A549 (cell line): ENCODE results near the gene HOXB5. TPM values are rescaled to one million over a fixed set of nuclear protein-coding genes. Genes with fewer than 3 reads are reported as not detected.

Experiments used
- ATAC-seq, 2 experiments: fragments of 200-7000 bp in 1 of 2; fragments of >200 bp in 1 of 2; cut with Nextera tagmentation in 1 of 2; cut with Tn5 transposase in 1 of 2; 3 replicates each; pipeline versions ENCODE4 v1.8.0 to v1.9.1; 2018 to 2020; ENCODE audit warnings: mild to moderate bottlenecking in 1 of 2, moderate library complexity in 1 of 2
- CTCF ChIA-PET: fragments of 300-600 bp; sonication (Branson Sonifier 250); formaldehyde crosslinking; extraction: SDS; loops from one replicate; lab custom pipeline; 2021; ENCODE audit warnings: antibody characterized with exemption, inconsistent platforms; lab: Yijun Ruan, JAX
- POLR2A ChIA-PET: fragments of 350-600 bp; formaldehyde crosslinking; extraction: SDS; loops from one replicate; lab custom pipeline; 2021; ENCODE audit warnings: antibody characterized with exemption, inconsistent platforms; lab: Yijun Ruan, JAX
- DNase-seq, 2 experiments: peaks; one replicate each; pipeline versions ENCODE4 v3.0.0 to v3.0.0-alpha.2; 2011 to 2016; ENCODE audit warnings: low read depth in 1 of 2, low spot score in 1 of 2
- FAIRE-seq: peaks from 2 replicates; lab custom pipeline; 2011; peaks lifted over from hg19 to GRCh38; lab: Jason Lieb, UNC
- H3K27ac ChIP-seq, 2 experiments: fragments of >200 bp; sonication (Bioruptor Twin); formaldehyde crosslinking; 3 replicates each; pipeline ENCODE4 v1.5.1; 2016 to 2017
- H3K4me1 ChIP-seq: fragments of >200 bp; sonication (Bioruptor Twin); formaldehyde crosslinking; 3 replicates; pipeline ENCODE4 v1.6.1; 2016
- H3K4me2 ChIP-seq: fragments of >200 bp; sonication (Bioruptor Twin); formaldehyde crosslinking; 3 replicates; pipeline ENCODE4 v1.6.1; 2016
- H3K4me3 ChIP-seq: fragments of >200 bp; sonication (Bioruptor Twin); formaldehyde crosslinking; 3 replicates; pipeline ENCODE4 v1.5.1; 2016
- H3K9me3 ChIP-seq: fragments of >200 bp; sonication (Bioruptor Twin); formaldehyde crosslinking; 3 replicates; pipeline ENCODE4 v1.6.1; 2016
- BHLHE40 ChIP-seq: IDR thresholded peaks from 2 replicates; pipeline ENCODE4 v1.6.1; 2012; ENCODE audit warnings: low read depth, low read length, inconsistent platforms
- CBX8 ChIP-seq: fragments of 200-600 bp; sonication (generic); IDR thresholded peaks from 2 replicates; pipeline ENCODE4 v1.6.1; 2016
- CHD4 ChIP-seq: fragments of 200-600 bp; sonication (generic); IDR thresholded peaks from 2 replicates; pipeline ENCODE4 v1.6.1; 2016; ENCODE audit warnings: antibody characterized with exemption, mild to moderate bottlenecking, borderline replicate concordance
- EP300 ChIP-seq, 2 experiments: fragments of >200 bp; sonication (Bioruptor Twin); formaldehyde crosslinking; IDR thresholded peaks; 2 replicates in 1 of 2; 3 replicates in 1 of 2; pipeline ENCODE4 v1.6.1; 2016 to 2017
- FOSB ChIP-seq: fragments of 250-450 bp; sonication (Bioruptor Pico); IDR thresholded peaks from 2 replicates; pipeline ENCODE4 v1.5.0; 2020; ENCODE audit warnings: mild to moderate bottlenecking, moderate library complexity
- FOSL2 ChIP-seq, 2 experiments: fragments of 450-650 bp in 1 of 2; fragments of >200 bp in 1 of 2; sonication (Bioruptor Twin) in 1 of 2; formaldehyde crosslinking; IDR thresholded peaks; 2 replicates each; pipeline versions ENCODE4 v1.5.0 to v1.6.1; 2016 to 2020; ENCODE audit warnings: mild to moderate bottlenecking in 1 of 2, moderate library complexity in 1 of 2
- GATA3 ChIP-seq: IDR thresholded peaks from 2 replicates; pipeline ENCODE4 v1.6.1; 2012; ENCODE audit warnings: borderline replicate concordance
- HES2 ChIP-seq: fragments of >200 bp; sonication (Bioruptor Twin); formaldehyde crosslinking; IDR thresholded peaks from 2 replicates; pipeline ENCODE4 v1.6.1; 2016
- HOXB5 ChIP-seq: fragments of 250-450 bp; sonication (Bioruptor Pico); IDR thresholded peaks from 2 replicates; pipeline ENCODE4 v1.5.0; 2020; ENCODE audit warnings: mild to moderate bottlenecking, moderate library complexity
- JUN ChIP-seq, 2 experiments: fragments of >200 bp; sonication (Bioruptor Twin); formaldehyde crosslinking; IDR thresholded peaks; 2 replicates in 1 of 2; 3 replicates in 1 of 2; pipeline ENCODE4 v1.6.1; 2016 to 2017
- KDM5A ChIP-seq: fragments of 200-600 bp; sonication (generic); IDR thresholded peaks from 2 replicates; pipeline ENCODE4 v1.6.1; 2016; ENCODE audit warnings: antibody characterized with exemption, mild to moderate bottlenecking
- MYC ChIP-seq: IDR thresholded peaks from 2 replicates; pipeline ENCODE4 v1.6.1; 2012; ENCODE audit warnings: mild to moderate bottlenecking, inconsistent platforms, low read length, improper control_type of control experiment, borderline replicate concordance
- NFE2L2 ChIP-seq: fragments of 150-350 bp; conservative IDR thresholded peaks from 2 replicates; pipeline ENCODE4 v1.6.1; 2014; ENCODE audit warnings: low read length
- NR3C1 ChIP-seq: fragments of >200 bp; sonication (Bioruptor Twin); formaldehyde crosslinking; IDR thresholded peaks from 3 replicates; pipeline ENCODE4 v1.6.1; 2017
- PHF8 ChIP-seq: fragments of 200-600 bp; sonication (generic); IDR thresholded peaks from 2 replicates; pipeline ENCODE4 v1.6.1; 2016; ENCODE audit warnings: low read depth, mild to moderate bottlenecking, antibody characterized with exemption, moderate library complexity, borderline replicate concordance
- POLR2A ChIP-seq: IDR thresholded peaks from 2 replicates; pipeline ENCODE4 v1.6.1; 2012; ENCODE audit warnings: mild to moderate bottlenecking, low read length
- POLR2AphosphoS2 ChIP-seq: conservative IDR thresholded peaks from 2 replicates; pipeline ENCODE4 v1.6.1; 2012; ENCODE audit warnings: low read length, improper control_type of control experiment, inconsistent platforms
- RAD21 ChIP-seq, 2 experiments: fragments of >200 bp in 1 of 2; sonication (Bioruptor Twin) in 1 of 2; formaldehyde crosslinking in 1 of 2; IDR thresholded peaks in 1 of 2; conservative IDR thresholded peaks in 1 of 2; 2 replicates in 1 of 2; 3 replicates in 1 of 2; pipeline ENCODE4 v1.6.1; 2012 to 2018; ENCODE audit warnings: inconsistent platforms in 1 of 2
- RARB ChIP-seq: fragments of 250-450 bp; sonication (Bioruptor Pico); IDR thresholded peaks from 2 replicates; pipeline ENCODE4 v1.8.0; 2021; ENCODE audit warnings: mild to moderate bottlenecking, moderate library complexity
- RCOR1 ChIP-seq: fragments of 150-350 bp; IDR thresholded peaks from 2 replicates; pipeline ENCODE4 v1.6.1; 2014; ENCODE audit warnings: antibody characterized with exemption, low read length, low read depth
- SMC3 ChIP-seq: fragments of >200 bp; sonication (Bioruptor Twin); formaldehyde crosslinking; IDR thresholded peaks from 3 replicates; pipeline ENCODE4 v1.6.1; 2018; ENCODE audit warnings: inconsistent platforms
- TFCP2L1 ChIP-seq: fragments of 250-450 bp; sonication (Bioruptor Pico); IDR thresholded peaks from 2 replicates; pipeline ENCODE4 v1.5.0; 2021; ENCODE audit warnings: mild to moderate bottlenecking
- TP53 ChIP-seq: fragments of 250-450 bp; sonication (Bioruptor Pico); IDR thresholded peaks from 2 replicates; pipeline ENCODE4 v1.5.0; 2021; ENCODE audit warnings: mild to moderate bottlenecking, moderate library complexity
- ZC3H11A ChIP-seq: fragments of 450-650 bp; IDR thresholded peaks from 2 replicates; pipeline ENCODE4 v1.6.1; 2014; ENCODE audit warnings: antibody characterized with exemption, mild to moderate bottlenecking
- WGBS: methylation state at CpG from one replicate; pipeline ENCODE4 v1.1.6; 2017; ENCODE audit errors: missing lambda C conversion rate; 5-methylcytosine and 5-hydroxymethylcytosine counted together
- polyA plus RNA-seq, 4 experiments: library from polyadenylated mRNA; depleted of rRNA in 3 of 4; stranded (reverse); fragments of >200 nt; fragmentation: RNase III in 1 of 4; extraction: RNeasy Plus Mini Kit Qiagen cat#74134 plus additional on column Dnase treatment in 1 of 4; gene quantifications; 2 replicates in 3 of 4; 3 replicates in 1 of 4; pipeline ENCODE4 v1.2.3, GENCODE V29; 2011 to 2017

Gene HOXB5
- polyA plus RNA-seq, 2 of the 4 experiments (the other 2 are of a cell fraction): 2.5 to 3.0 TPM

DNA sequence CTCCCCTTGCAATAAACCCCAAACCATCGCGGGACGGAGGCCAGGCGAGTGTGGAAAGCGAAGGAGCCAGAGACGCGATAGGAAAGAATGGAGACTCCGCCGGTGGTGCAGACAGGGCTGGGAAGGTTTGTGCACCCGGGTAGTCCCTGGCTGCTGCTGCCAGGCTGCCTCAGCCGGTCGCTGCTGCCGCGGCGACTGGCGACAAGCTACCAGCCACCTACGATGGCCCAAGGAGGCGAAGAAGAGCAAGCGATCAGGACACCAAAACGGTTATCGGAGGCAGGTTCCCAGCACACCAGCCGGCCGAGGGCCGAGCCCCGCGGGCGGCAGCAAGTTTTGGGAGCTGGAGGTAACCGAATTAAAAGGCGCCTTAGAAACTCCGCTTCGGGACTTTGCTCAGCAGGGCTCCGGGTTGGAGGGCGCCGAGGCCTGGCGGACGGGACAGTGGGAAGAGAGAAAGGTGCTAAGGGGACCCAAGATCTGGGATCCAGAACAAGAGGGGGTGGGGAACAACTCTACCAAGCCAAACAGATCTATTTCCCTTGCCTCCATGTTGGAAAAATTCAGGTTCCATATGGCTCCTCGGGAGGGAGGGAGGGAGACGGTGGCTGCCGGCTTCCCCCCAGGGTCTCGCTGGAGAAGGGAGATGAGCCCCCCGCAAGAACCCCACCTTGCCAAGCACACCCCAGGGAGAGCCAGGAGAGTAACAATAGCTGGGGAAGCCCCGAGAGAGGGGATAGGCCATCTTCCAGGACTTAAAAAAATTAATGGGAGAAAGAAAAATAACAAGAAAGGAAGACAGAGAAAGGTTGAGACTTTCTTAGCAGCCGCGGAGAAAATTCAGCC, 38.9 kb downstream of the HOXB5 start:
- peak; percentile 53 to 56 for ATAC-seq
- CTCF ChIA-PET: interaction anchor here (0.6 to 3.0 kb wide), 10 partner anchors 21 to 182 kb away, joined by 3 to 11 read pairs (median 5); partner anchors contain the start of gene HOXB5
- POLR2A ChIA-PET: interaction anchor here (0.6 to 2.0 kb wide), 8 partner anchors 8 to 202 kb away, joined by 3 to 10 read pairs (median 4); partner anchors contain the start of gene HOXB9
- no peak for FAIRE-seq
- H3K9me3 ChIP-seq: no peaks in the 10 kb centered on the region
- peak overlapping the region; percentile 97 for H3K27ac ChIP-seq
- TF ChIP-seq JUN (IDR thresholded peaks at IDR 0.05): 0 out of 5 replicates have a peak, but pooled peaks of 1 of the 2 experiments have one; percentile 2
- no peak for TF ChIP-seq EP300 (IDR thresholded peaks at IDR 0.05)
- no peak for TF ChIP-seq CBX8
- TF ChIP-seq POLR2A: peak; percentile 41
- TF ChIP-seq ZC3H11A: no peak
- H3K4me1 ChIP-seq: peaks cover 31% of the 10 kb centered on the region
- H3K4me2 ChIP-seq: peak overlapping the region; percentile 89
- peak overlapping the region; percentile 60 for H3K4me3 ChIP-seq
- DNase-seq: peak; percentile 57 to 66
- WGBS: 31% methylated on average over 44 of the region's 44 CpGs

- FAIRE-seq (peak; percentile 93), ATAC-seq (no peak), DNase-seq (no peak)
- 25% methylated on average over 1 of the region's 1 CpG for WGBS
- no peaks in the 10 kb centered on the region for H3K9me3 ChIP-seq
- ChIA-PET POLR2A (no interaction called here), CTCF (interaction anchor here (0.6 to 3.0 kb wide), 5 partner anchors 12 to 68 kb away, joined by 3 to 9 read pairs (median 7); no protein-coding TSS in a partner anchor)
- peak overlapping the region; percentile 60 for H3K4me3 ChIP-seq
- TF ChIP-seq TP53 (CRISPR knock-in tag): no peak
- no peak for TF ChIP-seq RCOR1
- TF ChIP-seq FOSL2 (IDR thresholded peaks at IDR 0.05): no peak
- TF ChIP-seq FOSL2 (CRISPR knock-in tag; IDR thresholded peaks at IDR 0.05): no peak
- TF ChIP-seq MYC: no peak
- TF ChIP-seq HOXB5 (CRISPR knock-in tag): no peak
- TF ChIP-seq EP300 (IDR thresholded peaks at IDR 0.05): no peak
- TF ChIP-seq FOSB (CRISPR knock-in tag): no peak
- TF ChIP-seq TFCP2L1 (CRISPR knock-in tag): no peak
- no peak for TF ChIP-seq BHLHE40
- H3K4me1 ChIP-seq: peaks cover 31% of the 10 kb centered on the region
- H3K4me2 ChIP-seq: peak overlapping the region; percentile 89
- peak overlapping the region; percentile 97 for H3K27ac ChIP-seq
These were observed 39.8 kb downstream of the HOXB5 start for GRCh38 chr17:48553826-48554225.

GRCh38 chr17:48553190-48553547, 40.4 kb downstream of the HOXB5 start:
- ChIA-PET POLR2A (no interaction called here), CTCF (interaction anchor here (1.8 kb wide), 1 partner anchor 61 kb away, joined by 9 read pairs; no protein-coding TSS in a partner anchor)
- ATAC-seq: peak in 1 of 2 experiments; percentile 1; a peak in 1 of 6 replicates
- DNase-seq: no peak
- TF ChIP-seq TFCP2L1 (CRISPR knock-in tag): no peak
- TF ChIP-seq RAD21 (conservative IDR thresholded peaks at IDR 0.05 in 1 of 2, IDR thresholded peaks at IDR 0.05 in 1 of 2): no peak
- TF ChIP-seq KDM5A: no peak
- no peak for TF ChIP-seq ZC3H11A
- TF ChIP-seq RARB: no peak
- no peak for TF ChIP-seq NFE2L2
- no peak for TF ChIP-seq POLR2A
- TF ChIP-seq CHD4: no peak
- TF ChIP-seq SMC3: no peak
- TF ChIP-seq RCOR1: no peak
- TF ChIP-seq PHF8: no peak
- no peak for TF ChIP-seq NR3C1
- no peak for TF ChIP-seq GATA3
- no peak for TF ChIP-seq POLR2AphosphoS2
- no peak for TF ChIP-seq HES2
- H3K9me3 ChIP-seq: no peaks in the 10 kb centered on the region
- no peak overlapping the region for H3K4me3 ChIP-seq
- H3K4me1 ChIP-seq: peaks cover 31% of the 10 kb centered on the region
- no peak for FAIRE-seq
- H3K4me2 ChIP-seq: peak overlapping the region; percentile 89; the same call in 2 of the 3 replicates
- 67% methylated on average over 5 of the region's 5 CpGs for WGBS
- H3K27ac ChIP-seq: peak overlapping the region; percentile 1 to 34; a peak in 3 of 6 replicates
